DOHH2 (cell line): ENCODE measurements around the gene GAS7.

Experiments used
- EZH2phosphoT487 ChIP-seq: fragments of 200-600 bp; sonication (generic); IDR thresholded peaks from 2 replicates; pipeline ENCODE4 v1.6.1; 2017; ENCODE audit warnings: borderline replicate concordance, mild to moderate bottlenecking, antibody characterized with exemption, low read length, moderate library complexity, mixed read lengths
- TF ChIP-seq, protein P1 (sequence below): fragments of 200-600 bp; sonication (generic); IDR thresholded peaks from one replicate; pipeline ENCODE4 v1.5.1; 2014; ENCODE audit warnings: antibody characterized with exemption, mild to moderate bottlenecking, low read depth, low read length; ENCODE audit not compliant: poor library complexity, severe bottlenecking

DNA sequence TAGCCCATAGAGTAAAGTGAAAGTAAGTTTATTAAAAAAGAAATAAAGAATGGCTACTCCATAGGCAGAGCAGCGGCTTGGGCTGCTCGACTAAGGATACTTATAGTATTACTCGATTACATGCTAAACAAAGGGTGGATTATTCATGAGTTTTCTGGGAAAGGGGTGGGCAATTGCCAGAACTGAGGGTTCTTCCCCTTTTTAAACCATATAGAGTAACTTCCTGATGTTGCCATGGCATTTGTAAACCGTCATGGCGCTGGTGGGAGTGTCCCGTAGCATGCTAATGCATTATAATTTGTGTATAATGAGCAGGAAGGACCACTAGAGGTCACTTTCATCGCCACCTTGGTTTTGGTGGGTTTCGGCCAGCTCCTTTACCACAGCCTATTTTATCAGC is 13.3 kb upstream of the GAS7 start:
- TF ChIP-seq, protein P1, sequence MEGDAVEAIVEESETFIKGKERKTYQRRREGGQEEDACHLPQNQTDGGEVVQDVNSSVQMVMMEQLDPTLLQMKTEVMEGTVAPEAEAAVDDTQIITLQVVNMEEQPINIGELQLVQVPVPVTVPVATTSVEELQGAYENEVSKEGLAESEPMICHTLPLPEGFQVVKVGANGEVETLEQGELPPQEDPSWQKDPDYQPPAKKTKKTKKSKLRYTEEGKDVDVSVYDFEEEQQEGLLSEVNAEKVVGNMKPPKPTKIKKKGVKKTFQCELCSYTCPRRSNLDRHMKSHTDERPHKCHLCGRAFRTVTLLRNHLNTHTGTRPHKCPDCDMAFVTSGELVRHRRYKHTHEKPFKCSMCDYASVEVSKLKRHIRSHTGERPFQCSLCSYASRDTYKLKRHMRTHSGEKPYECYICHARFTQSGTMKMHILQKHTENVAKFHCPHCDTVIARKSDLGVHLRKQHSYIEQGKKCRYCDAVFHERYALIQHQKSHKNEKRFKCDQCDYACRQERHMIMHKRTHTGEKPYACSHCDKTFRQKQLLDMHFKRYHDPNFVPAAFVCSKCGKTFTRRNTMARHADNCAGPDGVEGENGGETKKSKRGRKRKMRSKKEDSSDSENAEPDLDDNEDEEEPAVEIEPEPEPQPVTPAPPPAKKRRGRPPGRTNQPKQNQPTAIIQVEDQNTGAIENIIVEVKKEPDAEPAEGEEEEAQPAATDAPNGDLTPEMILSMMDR, result no peak
- no peak for TF ChIP-seq EZH2phosphoT487
